GM10266 (cell line): ENCODE results near the gene ANKRA2.
"Not testable (repeated sequence)": the region's sequence is repeated elsewhere in the genome, so short reads cannot be mapped to it uniquely, and the experiment has no call there.

Source experiments
- DNase-seq: peaks from one replicate; pipeline ENCODE4 v3.0.0; 2012; ENCODE audit errors: extremely low spot score
- TF ChIP-seq, protein P1 (sequence below): IDR thresholded peaks from 2 replicates; pipeline ENCODE4 v1.5.1; 2012; ENCODE audit warnings: mild to moderate bottlenecking, low read depth; ENCODE audit not compliant: control insufficient read depth, insufficient read depth; ENCODE audit errors: missing control alignments

The ANKRA2 gene

DNA sequence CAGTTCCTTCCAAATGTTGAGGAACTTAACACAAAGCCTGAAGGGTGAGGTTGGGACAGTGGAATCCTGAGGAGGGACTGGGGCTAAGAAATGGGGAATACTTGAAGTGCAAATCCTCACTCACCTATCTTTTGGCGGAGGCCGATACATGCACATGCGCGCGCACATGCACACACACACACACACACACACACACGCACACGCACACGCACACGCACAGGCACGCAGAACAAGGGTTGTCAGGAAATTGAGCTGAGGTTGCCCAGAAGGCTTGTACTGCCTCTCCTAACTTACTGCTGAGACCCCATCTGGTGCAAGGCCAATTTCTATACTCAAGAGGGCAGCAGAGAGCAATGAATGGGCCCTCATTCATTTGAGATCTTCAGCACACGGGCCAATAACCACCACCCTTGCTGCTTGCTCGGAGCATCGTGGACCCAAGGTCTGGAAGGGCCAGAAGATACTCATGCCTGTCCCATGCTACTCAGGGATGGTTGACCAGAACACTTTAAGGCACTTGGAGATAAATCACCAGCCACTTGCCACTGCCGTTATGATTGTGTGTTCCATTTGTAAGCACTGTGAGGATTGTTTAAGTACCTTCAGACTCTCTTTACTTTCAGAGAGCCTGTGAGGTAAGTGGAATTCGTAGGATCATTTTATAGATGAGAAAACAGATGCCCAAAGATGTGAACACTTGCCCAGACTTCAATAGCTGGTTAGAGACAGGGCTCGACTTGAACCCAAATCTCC is 45.7 kb downstream of the ANKRA2 start:
- peak; percentile 79 for DNase-seq
- TF ChIP-seq, protein P1, sequence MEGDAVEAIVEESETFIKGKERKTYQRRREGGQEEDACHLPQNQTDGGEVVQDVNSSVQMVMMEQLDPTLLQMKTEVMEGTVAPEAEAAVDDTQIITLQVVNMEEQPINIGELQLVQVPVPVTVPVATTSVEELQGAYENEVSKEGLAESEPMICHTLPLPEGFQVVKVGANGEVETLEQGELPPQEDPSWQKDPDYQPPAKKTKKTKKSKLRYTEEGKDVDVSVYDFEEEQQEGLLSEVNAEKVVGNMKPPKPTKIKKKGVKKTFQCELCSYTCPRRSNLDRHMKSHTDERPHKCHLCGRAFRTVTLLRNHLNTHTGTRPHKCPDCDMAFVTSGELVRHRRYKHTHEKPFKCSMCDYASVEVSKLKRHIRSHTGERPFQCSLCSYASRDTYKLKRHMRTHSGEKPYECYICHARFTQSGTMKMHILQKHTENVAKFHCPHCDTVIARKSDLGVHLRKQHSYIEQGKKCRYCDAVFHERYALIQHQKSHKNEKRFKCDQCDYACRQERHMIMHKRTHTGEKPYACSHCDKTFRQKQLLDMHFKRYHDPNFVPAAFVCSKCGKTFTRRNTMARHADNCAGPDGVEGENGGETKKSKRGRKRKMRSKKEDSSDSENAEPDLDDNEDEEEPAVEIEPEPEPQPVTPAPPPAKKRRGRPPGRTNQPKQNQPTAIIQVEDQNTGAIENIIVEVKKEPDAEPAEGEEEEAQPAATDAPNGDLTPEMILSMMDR = peak; percentile 87

DNA sequence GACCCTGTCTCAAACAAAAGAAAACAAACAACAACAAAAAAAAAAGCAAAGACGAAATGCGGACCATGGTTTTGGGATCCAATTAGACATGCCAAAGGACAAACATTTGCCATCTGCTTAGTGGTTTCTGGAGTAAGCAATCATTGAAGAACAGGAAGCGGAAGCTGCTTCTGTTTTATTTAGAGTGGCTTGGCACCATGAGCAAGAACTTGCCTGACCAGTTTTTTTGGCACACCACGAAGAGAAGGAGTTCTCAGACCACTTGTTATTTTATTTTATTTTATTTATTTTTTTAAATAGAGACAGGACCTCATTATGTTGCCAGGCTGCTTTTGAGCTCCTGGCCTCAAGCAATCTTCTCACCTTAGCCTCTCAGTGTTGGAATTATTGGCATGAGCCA is 50.2 kb downstream of the ANKRA2 start:
- TF ChIP-seq, protein P1 = no peak
- no peak for DNase-seq

DNA sequence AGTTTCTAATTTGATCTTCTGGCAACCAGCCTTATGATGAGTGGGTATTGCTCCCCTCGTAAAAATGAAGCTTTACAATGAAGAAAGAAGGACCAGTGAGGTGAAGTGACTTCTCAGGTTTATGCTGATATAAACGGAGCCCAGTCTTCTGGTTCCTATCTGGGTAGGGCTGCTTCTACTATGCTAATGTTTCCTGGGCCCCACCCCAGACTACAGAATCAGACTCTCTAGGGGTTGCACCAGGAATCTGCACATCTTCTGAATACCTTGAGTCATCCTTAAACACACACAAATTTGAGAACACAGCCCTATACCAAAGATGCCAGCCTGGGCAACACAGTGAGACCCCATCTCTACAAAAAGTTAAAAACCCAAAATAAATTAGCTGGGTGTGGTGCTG is 51.0 kb downstream of the ANKRA2 start:
- no peak for DNase-seq
- TF ChIP-seq, protein P1 = no peak

DNA sequence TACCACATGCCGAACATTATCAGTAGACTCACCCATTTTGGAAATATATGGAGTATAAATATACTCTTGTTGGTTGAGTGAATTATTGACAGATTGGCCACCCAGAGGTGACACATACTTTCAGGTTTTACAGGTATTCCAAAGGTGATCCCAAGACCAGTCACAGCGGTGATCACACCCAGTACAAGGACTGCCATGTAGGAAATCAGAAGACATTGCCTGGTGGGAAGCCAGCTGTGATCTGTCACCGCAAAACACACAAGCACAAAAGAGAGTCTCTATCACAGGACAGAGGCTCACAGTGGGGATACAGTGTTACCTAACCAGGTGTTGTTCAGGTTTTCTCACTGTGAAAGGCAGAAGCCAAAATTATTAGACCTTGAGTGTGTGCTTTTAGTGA is 51.4 kb downstream of the ANKRA2 start:
- TF ChIP-seq, protein P1 = no peak
- no peak for DNase-seq

DNA sequence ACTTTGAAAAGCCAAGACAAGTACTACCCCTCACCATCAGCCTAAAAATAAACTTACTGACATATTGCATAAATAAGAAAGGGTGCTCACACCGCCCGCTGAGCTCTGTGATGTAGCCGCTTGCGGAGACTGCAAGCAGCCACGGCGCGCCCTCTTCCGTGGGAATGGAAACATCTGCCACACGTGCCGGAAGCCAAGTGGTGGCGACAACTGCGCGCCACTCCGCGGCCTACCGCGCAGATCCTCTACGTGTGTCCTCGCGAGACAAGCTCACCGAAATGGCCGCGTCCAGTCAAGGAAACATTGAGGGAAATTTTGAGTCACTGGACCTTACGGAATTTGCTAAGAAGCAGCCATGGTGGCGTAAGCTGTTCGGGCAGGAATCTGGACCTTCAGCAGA is 56.9 kb downstream of the ANKRA2 start:
- DNase-seq = not testable (repeated sequence)

GRCh38 chr5:73507062-73507461 is 58.4 kb downstream of the ANKRA2 start:
- DNase-seq = no peak
- TF ChIP-seq, protein P1 = no peak

GRCh38 chr5:73506459-73506955 is 58.9 kb downstream of the ANKRA2 start:
- TF ChIP-seq, protein P1 = no peak
- DNase-seq = no peak
